Astrocyte (in vitro differentiated cells and primary cell): ENCODE measurements around the gene IL15. TPM values are rescaled to one million over a fixed set of nuclear protein-coding genes. Genes with fewer than 3 reads are reported as not detected.

Source experiments
- DNase-seq: peaks from one replicate; pipeline ENCODE4 v3.0.0-alpha.2; 2010; ENCODE audit warnings: low read depth
- FAIRE-seq: peaks from 2 replicates; lab custom pipeline; 2011; peaks lifted over from hg19 to GRCh38; lab: Jason Lieb, UNC
- H2AFZ ChIP-seq: 2 replicates; pipeline ENCODE4 v1.6.0; 2012; ENCODE audit warnings: low read depth, low read length, inconsistent platforms
- H3K27ac ChIP-seq: 2 replicates; pipeline ENCODE4 v1.5.1; 2011; ENCODE audit warnings: low read depth, low read length, inconsistent platforms
- H3K27me3 ChIP-seq: 2 replicates; pipeline ENCODE4 v1.6.0; 2011; ENCODE audit warnings: low read length, inconsistent platforms; ENCODE audit not compliant: insufficient read depth
- H3K36me3 ChIP-seq: 2 replicates; pipeline ENCODE4 v1.5.1; 2011; ENCODE audit warnings: low read length, inconsistent platforms; ENCODE audit not compliant: insufficient read depth
- H3K4me1 ChIP-seq: 2 replicates; pipeline ENCODE4 v1.5.1; 2011; ENCODE audit warnings: low read length, inconsistent platforms; ENCODE audit not compliant: insufficient read depth
- H3K4me2 ChIP-seq: 2 replicates; pipeline ENCODE4 v1.6.0; 2012; ENCODE audit warnings: low read length, inconsistent platforms
- H3K4me3 ChIP-seq: 2 replicates; pipeline ENCODE4 v1.5.1; 2011; ENCODE audit warnings: low read depth, mild to moderate bottlenecking, low read length, inconsistent platforms; ENCODE audit not compliant: insufficient read depth
- H3K79me2 ChIP-seq: 2 replicates; pipeline ENCODE4 v1.6.0; 2012; ENCODE audit warnings: mild to moderate bottlenecking, low read length, inconsistent platforms; ENCODE audit not compliant: insufficient read depth
- H3K9ac ChIP-seq: 2 replicates; pipeline ENCODE4 v1.6.0; 2012; ENCODE audit warnings: mild to moderate bottlenecking, low read length, inconsistent platforms
- H3K9me3 ChIP-seq: 2 replicates; pipeline ENCODE4 v1.5.1; 2012; ENCODE audit warnings: low read depth, mild to moderate bottlenecking, low read length, inconsistent platforms; ENCODE audit not compliant: insufficient read depth
- H4K20me1 ChIP-seq: 2 replicates; pipeline ENCODE4 v1.6.0; 2012; ENCODE audit warnings: low read length, inconsistent platforms; ENCODE audit not compliant: insufficient read depth
- H3K27ac Mint-ChIP-seq: one replicate; pipeline ENCODE4 v1.8.0; 2021; ENCODE audit warnings: mild to moderate bottlenecking, mixed read lengths; ENCODE audit not compliant: unreplicated experiment
- H3K27me3 Mint-ChIP-seq: one replicate; pipeline ENCODE4 v1.8.0; 2021; ENCODE audit warnings: low read depth, mixed read lengths; ENCODE audit not compliant: unreplicated experiment
- H3K36me3 Mint-ChIP-seq: one replicate; pipeline ENCODE4 v1.8.0; 2021; ENCODE audit warnings: low read depth, mixed read lengths; ENCODE audit not compliant: unreplicated experiment
- H3K4me1 Mint-ChIP-seq: one replicate; pipeline ENCODE4 v1.8.0; 2021; ENCODE audit warnings: low read depth, mixed read lengths; ENCODE audit not compliant: unreplicated experiment
- H3K4me3 Mint-ChIP-seq: one replicate; pipeline ENCODE4 v1.8.0; 2021; ENCODE audit warnings: mild to moderate bottlenecking, moderate library complexity, mixed read lengths; ENCODE audit not compliant: unreplicated experiment
- H3K9me3 Mint-ChIP-seq: one replicate; pipeline ENCODE4 v1.8.0; 2021; ENCODE audit warnings: mild to moderate bottlenecking, mixed read lengths; ENCODE audit not compliant: unreplicated experiment
- EZH2 ChIP-seq: IDR thresholded peaks from 2 replicates; pipeline ENCODE4 v1.6.1; 2012; ENCODE audit warnings: mild to moderate bottlenecking, low read length, inconsistent platforms; ENCODE audit not compliant: insufficient read depth
- total RNA-seq: library from RNA; stranded (reverse); gene quantifications from 2 replicates; pipeline ENCODE4 v1.2.1, GENCODE V29; 2021
- TF ChIP-seq, protein P1 (sequence below): IDR thresholded peaks from 2 replicates; pipeline ENCODE4 v1.5.1; 2011; ENCODE audit warnings: low read depth, mild to moderate bottlenecking, inconsistent platforms, low read length, moderate library complexity; ENCODE audit not compliant: insufficient read depth

The IL15 gene
- total RNA-seq, 1 donor from 2014 or later, result 3.6 TPM

GRCh38 chr4:141625023-141625422, 11.4 kb upstream of the IL15 start:
- no peak overlapping the region for H3K4me2 ChIP-seq
- H3K4me3 Mint-ChIP-seq, result no peak overlapping the region
- H3K9me3 ChIP-seq, result no peaks in the 10 kb centered on the region
- no peaks in the 10 kb centered on the region for H3K4me1 Mint-ChIP-seq
- H3K4me3 ChIP-seq, result no peak overlapping the region
- no peaks in the 10 kb centered on the region for H3K4me1 ChIP-seq
- H3K27me3 ChIP-seq, result no peaks in the 10 kb centered on the region
- H4K20me1 ChIP-seq, result no peaks in the 10 kb centered on the region
- H2AFZ ChIP-seq, result no peak overlapping the region
- no peak overlapping the region for H3K27ac Mint-ChIP-seq
- no peak overlapping the region for H3K27ac ChIP-seq
- H3K79me2 ChIP-seq, result no peaks in the 10 kb centered on the region
- H3K9ac ChIP-seq, result no peak overlapping the region
- FAIRE-seq (no peak), DNase-seq (no peak)
- H3K27me3 Mint-ChIP-seq, result no peaks in the 10 kb centered on the region
- no peaks in the 10 kb centered on the region for H3K36me3 ChIP-seq
- TF ChIP-seq, protein P1, sequence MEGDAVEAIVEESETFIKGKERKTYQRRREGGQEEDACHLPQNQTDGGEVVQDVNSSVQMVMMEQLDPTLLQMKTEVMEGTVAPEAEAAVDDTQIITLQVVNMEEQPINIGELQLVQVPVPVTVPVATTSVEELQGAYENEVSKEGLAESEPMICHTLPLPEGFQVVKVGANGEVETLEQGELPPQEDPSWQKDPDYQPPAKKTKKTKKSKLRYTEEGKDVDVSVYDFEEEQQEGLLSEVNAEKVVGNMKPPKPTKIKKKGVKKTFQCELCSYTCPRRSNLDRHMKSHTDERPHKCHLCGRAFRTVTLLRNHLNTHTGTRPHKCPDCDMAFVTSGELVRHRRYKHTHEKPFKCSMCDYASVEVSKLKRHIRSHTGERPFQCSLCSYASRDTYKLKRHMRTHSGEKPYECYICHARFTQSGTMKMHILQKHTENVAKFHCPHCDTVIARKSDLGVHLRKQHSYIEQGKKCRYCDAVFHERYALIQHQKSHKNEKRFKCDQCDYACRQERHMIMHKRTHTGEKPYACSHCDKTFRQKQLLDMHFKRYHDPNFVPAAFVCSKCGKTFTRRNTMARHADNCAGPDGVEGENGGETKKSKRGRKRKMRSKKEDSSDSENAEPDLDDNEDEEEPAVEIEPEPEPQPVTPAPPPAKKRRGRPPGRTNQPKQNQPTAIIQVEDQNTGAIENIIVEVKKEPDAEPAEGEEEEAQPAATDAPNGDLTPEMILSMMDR, result no peak
- no peak for TF ChIP-seq EZH2
- H3K9me3 Mint-ChIP-seq, result no peaks in the 10 kb centered on the region
- no peaks in the 10 kb centered on the region for H3K36me3 Mint-ChIP-seq

DNA sequence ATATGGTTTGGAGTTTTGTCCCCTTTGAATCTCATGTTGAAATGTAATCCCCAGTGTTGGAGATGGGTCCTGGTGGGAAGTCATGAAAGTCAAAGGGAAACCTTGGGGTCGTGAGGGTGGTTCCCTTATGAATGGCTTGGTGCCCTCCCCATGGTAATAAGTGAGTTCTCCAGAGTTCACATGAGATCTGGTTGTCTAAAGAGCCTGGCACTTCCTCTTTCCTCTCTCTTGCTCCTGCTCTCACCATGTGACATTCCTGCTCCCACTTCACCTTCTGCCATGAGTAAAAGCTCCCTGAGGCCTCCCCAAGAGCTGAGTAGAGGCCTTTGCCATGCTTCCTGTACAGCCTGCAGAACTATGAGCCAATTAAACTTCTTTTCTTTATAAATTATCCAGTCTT, 5.5 kb upstream of the IL15 start:
- Histone ChIP-seq H3K4me3 (no peak overlapping the region), H3K27me3 (no peaks in the 10 kb centered on the region), H3K79me2 (no peaks in the 10 kb centered on the region), H3K9me3 (no peaks in the 10 kb centered on the region), H3K36me3 (no peaks in the 10 kb centered on the region), H3K4me2 (no peak overlapping the region), H4K20me1 (no peaks in the 10 kb centered on the region), H2AFZ (no peak overlapping the region), H3K9ac (no peak overlapping the region), H3K27ac (no peak overlapping the region), H3K4me1 (no peaks in the 10 kb centered on the region)
- Mint-ChIP-seq H3K27ac (no peak overlapping the region), H3K36me3 (no peaks in the 10 kb centered on the region), H3K27me3 (peaks cover 3% of the 10 kb centered on the region), H3K9me3 (no peaks in the 10 kb centered on the region), H3K4me3 (no peak overlapping the region), H3K4me1 (no peaks in the 10 kb centered on the region)
- FAIRE-seq, result no peak
- no peak for DNase-seq
- TF ChIP-seq, protein P1, result no peak

GRCh38 chr4:141635736-141636081, 674 bp upstream of the IL15 start:
- Histone ChIP-seq H3K36me3 (no peaks in the 10 kb centered on the region), H3K27me3 (no peaks in the 10 kb centered on the region), H4K20me1 (no peaks in the 10 kb centered on the region), H2AFZ (peak overlapping the region; percentile 88), H3K4me3 (peak overlapping the region; percentile 91), H3K4me2 (peak overlapping the region; percentile 85), H3K9me3 (no peaks in the 10 kb centered on the region), H3K79me2 (no peaks in the 10 kb centered on the region), H3K27ac (no peak overlapping the region), H3K4me1 (peaks cover 3% of the 10 kb centered on the region), H3K9ac (peak overlapping the region; percentile 89)
- Mint-ChIP-seq H3K4me1 (peaks cover 5% of the 10 kb centered on the region), H3K36me3 (no peaks in the 10 kb centered on the region), H3K27ac (peak overlapping the region; percentile 56), H3K4me3 (peak overlapping the region; percentile 95), H3K9me3 (no peaks in the 10 kb centered on the region), H3K27me3 (peaks cover 8% of the 10 kb centered on the region)
- no peak for TF ChIP-seq EZH2
- TF ChIP-seq, protein P1, result no peak
- no peak for DNase-seq
- FAIRE-seq, result no peak
